Measurements from ENCODE around the gene ZNF624. TPM values are rescaled to one million over a fixed set of nuclear protein-coding genes. Genes with fewer than 3 reads are reported as not detected.

Gene ZNF624
- total and polyA plus RNA-seq, 4 donors = 0.26 to 2.4 (median 1.2) TPM

- H3K27me3 ChIP-seq (ENCODE audit: control insufficient read depth in 4 of 4, insufficient read depth in 4 of 4, low read length in 3 of 4) = no peaks in the 10 kb centered on the region
- DNase-seq (ENCODE audit: low spot score) = no peak
- TF ChIP-seq HNF4G (IDR thresholded peaks at IDR 0.05) = no peak
- TF ChIP-seq TAF1 (conservative IDR thresholded peaks at IDR 0.05) = no peak
- TF ChIP-seq FOXA2 (IDR thresholded peaks at IDR 0.05) = no peak
- no peak for TF ChIP-seq YY1 (IDR thresholded peaks at IDR 0.05)
- no peak for TF ChIP-seq SP1 (IDR thresholded peaks at IDR 0.05)
- no peak overlapping the region for H3K9ac ChIP-seq (ENCODE audit: low read depth in 1 of 2, low read length in 2 of 2)
- H3K4me3 ChIP-seq (ENCODE audit: low read depth in 1 of 3, low read length in 3 of 3) = no peak overlapping the region
- H3K4me1 ChIP-seq (ENCODE audit: control insufficient read depth in 4 of 4, insufficient read depth in 4 of 4, low read length in 3 of 4) = peaks cover 0 to 9% (median 8%) of the 10 kb centered on the region in 4 donors
- no peaks in the 10 kb centered on the region for H3K9me3 ChIP-seq (ENCODE audit: control insufficient read depth in 4 of 4, low read length in 3 of 4)
- WGBS = 94% methylated on average over 3 of the region's 3 CpGs
- H3K36me3 ChIP-seq (ENCODE audit: control insufficient read depth in 4 of 4, insufficient read depth in 3 of 4, low read depth in 1 of 4, low read length in 3 of 4) = peaks cover 0 to 3% (median 0%) of the 10 kb centered on the region in 4 donors
- H3K27ac ChIP-seq (ENCODE audit: low read depth in 1 of 2, low read length in 2 of 2) = no peak overlapping the region
Measured at GRCh38 chr17:16649585-16649984, 4.1 kb downstream of the ZNF624 start.

- WGBS = 55% methylated on average over 1 of the region's 1 CpG
Measured at GRCh38 chr17:16639438-16639837, 14.2 kb downstream of the ZNF624 start.

GRCh38 chr17:16623282-16623681 is 30.4 kb downstream of the ZNF624 start:
- TF ChIP-seq ATF3 (IDR thresholded peaks at IDR 0.05) (no peak), EGR1 (IDR thresholded peaks at IDR 0.05; ENCODE audit: low read depth in 2 of 2) (no peak), RXRA (IDR thresholded peaks at IDR 0.05) (no peak), TAF1 (conservative IDR thresholded peaks at IDR 0.05) (no peak)
- Histone ChIP-seq H3K9me3 (ENCODE audit: control insufficient read depth in 4 of 4, low read length in 3 of 4) (peaks cover 35 to 81% (median 43%) of the 10 kb centered on the region in 4 donors), H3K27ac (ENCODE audit: low read depth in 1 of 2, low read length in 2 of 2) (no peak overlapping the region), H3K27me3 (ENCODE audit: control insufficient read depth in 4 of 4, insufficient read depth in 4 of 4, low read length in 3 of 4) (no peaks in the 10 kb centered on the region), H3K4me3 (ENCODE audit: low read depth in 1 of 3, low read length in 3 of 3) (peak overlapping the region in 2 of 3 donors; percentile 3 to 25), H3K36me3 (ENCODE audit: control insufficient read depth in 4 of 4, insufficient read depth in 3 of 4, low read depth in 1 of 4, low read length in 3 of 4) (peaks cover 0 to 22% (median 16%) of the 10 kb centered on the region in 4 donors), H3K9ac (ENCODE audit: low read depth in 1 of 2, low read length in 2 of 2) (no peak overlapping the region), H3K4me1 (ENCODE audit: control insufficient read depth in 4 of 4, insufficient read depth in 4 of 4, low read length in 3 of 4) (no peaks in the 10 kb centered on the region)
- 94% methylated on average over 6 of the region's 6 CpGs for WGBS
- DNase-seq (ENCODE audit: low spot score) = no peak

More at GRCh38 chr17:16639438-16639837, 14.2 kb downstream of the ZNF624 start:
- H3K4me1 ChIP-seq (ENCODE audit: control insufficient read depth in 4 of 4, insufficient read depth in 4 of 4, low read length in 3 of 4) = no peaks in the 10 kb centered on the region
- peaks cover 0 to 8% (median 2%) of the 10 kb centered on the region in 4 donors for H3K9me3 ChIP-seq (ENCODE audit: control insufficient read depth in 4 of 4, low read length in 3 of 4)
- H3K27ac ChIP-seq (ENCODE audit: low read depth in 1 of 2, low read length in 2 of 2) = no peak overlapping the region
- H3K4me3 ChIP-seq (ENCODE audit: low read depth in 1 of 3, low read length in 3 of 3) = peak overlapping the region in 1 of 3 donors; percentile 26
- no peak overlapping the region for H3K9ac ChIP-seq (ENCODE audit: low read depth in 1 of 2, low read length in 2 of 2)
- DNase-seq (ENCODE audit: low spot score) = no peak
- H3K36me3 ChIP-seq (ENCODE audit: control insufficient read depth in 4 of 4, insufficient read depth in 3 of 4, low read depth in 1 of 4, low read length in 3 of 4) = peaks cover 0 to 13% (median 2%) of the 10 kb centered on the region in 4 donors
- no peaks in the 10 kb centered on the region for H3K27me3 ChIP-seq (ENCODE audit: control insufficient read depth in 4 of 4, insufficient read depth in 4 of 4, low read length in 3 of 4)
- TF ChIP-seq NR2F2 (IDR thresholded peaks at IDR 0.05) = no peak
- TF ChIP-seq YY1 (IDR thresholded peaks at IDR 0.05) = no peak
- TF ChIP-seq RXRA (IDR thresholded peaks at IDR 0.05) = no peak
- TF ChIP-seq EGR1 (IDR thresholded peaks at IDR 0.05; ENCODE audit: low read depth in 2 of 2) = no peak
- TF ChIP-seq TAF1 (conservative IDR thresholded peaks at IDR 0.05) = no peak
- no peak for TF ChIP-seq ATF3 (IDR thresholded peaks at IDR 0.05)
- no peak for TF ChIP-seq FOXA1 (IDR thresholded peaks at IDR 0.05)
- no peak for TF ChIP-seq HNF4G (IDR thresholded peaks at IDR 0.05)
- TF ChIP-seq FOXA2 (IDR thresholded peaks at IDR 0.05) = no peak
- no peak for TF ChIP-seq SP1 (IDR thresholded peaks at IDR 0.05)

- H3K27ac ChIP-seq (ENCODE audit: low read depth in 1 of 2, low read length in 2 of 2) = no peak overlapping the region
- H3K4me1 ChIP-seq (ENCODE audit: control insufficient read depth in 4 of 4, insufficient read depth in 4 of 4, low read length in 3 of 4) = no peaks in the 10 kb centered on the region
- peak overlapping the region in 2 of 3 donors; percentile 39 to 58 for H3K4me3 ChIP-seq (ENCODE audit: low read depth in 1 of 3, low read length in 3 of 3)
- WGBS = 97% methylated on average over 5 of the region's 5 CpGs
- H3K9ac ChIP-seq (ENCODE audit: low read depth in 1 of 2, low read length in 2 of 2) = no peak overlapping the region
- H3K9me3 ChIP-seq (ENCODE audit: control insufficient read depth in 4 of 4, low read length in 3 of 4) = peaks cover 35 to 81% (median 43%) of the 10 kb centered on the region in 4 donors
- no peak for DNase-seq (ENCODE audit: low spot score)
- H3K36me3 ChIP-seq (ENCODE audit: control insufficient read depth in 4 of 4, insufficient read depth in 3 of 4, low read depth in 1 of 4, low read length in 3 of 4) = peaks cover 0 to 20% (median 15%) of the 10 kb centered on the region in 4 donors
- no peak for TF ChIP-seq RAD21 (IDR thresholded peaks at IDR 0.05)
- TF ChIP-seq JUND (IDR thresholded peaks at IDR 0.05) = no peak
- TF ChIP-seq ZBTB33 (IDR thresholded peaks at IDR 0.05) = no peak
- TF ChIP-seq SP1 (IDR thresholded peaks at IDR 0.05) = no peak
- TF ChIP-seq MAX (IDR thresholded peaks at IDR 0.05) = no peak
- no peaks in the 10 kb centered on the region for H3K27me3 ChIP-seq (ENCODE audit: control insufficient read depth in 4 of 4, insufficient read depth in 4 of 4, low read length in 3 of 4)
Measured at GRCh38 chr17:16622540-16623277, 30.9 kb downstream of the ZNF624 start.

Data from liver (tissue), 9 donors.